B cell (primary cell): ENCODE data around the gene SH3GLB2. TPM values are rescaled to one million over a fixed set of nuclear protein-coding genes. Genes with fewer than 3 reads are reported as not detected.

ENCODE experiments used
- ATAC-seq: fragments of 200-7000 bp; cut with Tn5 transposase; one replicate; pipeline ENCODE4 v1.10.0; 2021; ENCODE audit warnings: low read depth, mild to moderate bottlenecking, moderate number of reproducible peaks, moderate library complexity
- CTCF ChIA-PET: fragments of 350-600 bp; sonication (Branson Sonifier 250); formaldehyde crosslinking; loops from one replicate; lab custom pipeline; 2021; ENCODE audit warnings: antibody characterized with exemption, inconsistent platforms; lab: Charles Lee
- POLR2A ChIA-PET: fragments of 350-600 bp; sonication (Branson Sonifier 250); formaldehyde crosslinking; loops from one replicate; lab custom pipeline; 2021; ENCODE audit warnings: antibody characterized with exemption; lab: Charles Lee
- DNase-seq: peaks from one replicate; pipeline ENCODE4 v3.0.0; 2013
- H2AFZ ChIP-seq: 2 replicates; pipeline ENCODE4 v1.6.1; 2012; ENCODE audit warnings: mild to moderate bottlenecking, low read depth, low read length; ENCODE audit not compliant: insufficient read depth, poor library complexity, severe bottlenecking
- H3K27ac ChIP-seq, 2 donors: 1 replicate in 1 of 2; 2 replicates in 1 of 2; pipeline ENCODE4 v1.5.1; 2012 to 2013; ENCODE audit warnings: low read length in 2 of 2, mild to moderate bottlenecking in 2 of 2, moderate library complexity in 1 of 2
- H3K27me3 ChIP-seq, 4 experiments: fragments of 200-600 bp in 1 of 4; sonication (generic) in 1 of 4; replicated peaks in 1 of 4; 1 replicate in 2 of 4; 2 replicates in 2 of 4; pipeline versions ENCODE4 v1.6.1 to v1.7.0; 2013 to 2016; ENCODE audit warnings: low read length in 3 of 4, mild to moderate bottlenecking in 2 of 4, mixed read lengths in 1 of 4, moderate library complexity in 1 of 4; ENCODE audit not compliant: insufficient read depth in 4 of 4, control insufficient read depth in 3 of 4; ENCODE audit errors: control extremely low read depth in 1 of 4
- H3K36me3 ChIP-seq, 2 experiments: replicated peaks in 1 of 2; 1 replicate in 1 of 2; 2 replicates in 1 of 2; pipeline versions ENCODE4 v1.6.1 to v1.7.1; 2013; ENCODE audit warnings: low read length in 1 of 2; ENCODE audit not compliant: insufficient read depth in 2 of 2, control insufficient read depth in 1 of 2; ENCODE audit errors: control extremely low read depth in 1 of 2, extremely low read depth in 1 of 2
- H3K4me1 ChIP-seq, 2 donors: fragments of 200-600 bp in 1 of 2; sonication (generic) in 1 of 2; 1 replicate in 1 of 2; 2 replicates in 1 of 2; pipeline versions ENCODE4 v1.5.1 to v1.6.1; 2013 to 2017; ENCODE audit warnings: low read length in 2 of 2; ENCODE audit not compliant: control insufficient read depth in 2 of 2, insufficient read depth in 2 of 2
- H3K4me2 ChIP-seq: replicated peaks from 2 replicates; pipeline ENCODE3; 2012; ENCODE audit warnings: mild to moderate bottlenecking, low read depth, low read length; ENCODE audit not compliant: poor library complexity, severe bottlenecking
- H3K4me3 ChIP-seq, 5 experiments: fragments of 200-600 bp in 1 of 5; sonication (generic) in 1 of 5; 1 replicate in 3 of 5; 2 replicates in 2 of 5; pipeline versions ENCODE4 v1.5.1 to v1.7.0; 2011 to 2016; ENCODE audit warnings: low read length in 4 of 5, mild to moderate bottlenecking in 4 of 5, low read depth in 2 of 5, control low read depth in 1 of 5, moderate library complexity in 1 of 5; ENCODE audit not compliant: insufficient read depth in 1 of 5; ENCODE audit errors: control extremely low read depth in 1 of 5, extremely low read depth in 1 of 5
- H3K79me2 ChIP-seq: fragments of 200-600 bp; sonication (generic); one replicate; pipeline ENCODE4 v1.6.0; 2016; ENCODE audit warnings: low read length; ENCODE audit not compliant: control insufficient read depth, insufficient read depth
- H3K9ac ChIP-seq: fragments of 200-600 bp; sonication (generic); 2 replicates; pipeline ENCODE4 v1.6.1; 2017; ENCODE audit warnings: mild to moderate bottlenecking, low read length, moderate library complexity
- H3K9me3 ChIP-seq, 3 donors: one replicate each; pipeline versions ENCODE4 v1.6.1 to v1.7.1; 2013; ENCODE audit warnings: low read length in 2 of 3; ENCODE audit not compliant: control insufficient read depth in 2 of 3, insufficient read depth in 1 of 3; ENCODE audit errors: control extremely low read depth in 1 of 3
- H4K20me1 ChIP-seq: 2 replicates; pipeline ENCODE4 v1.6.0; 2012; ENCODE audit warnings: mild to moderate bottlenecking, low read length; ENCODE audit not compliant: insufficient read depth, control insufficient read depth, poor library complexity, severe bottlenecking
- H3K27ac Mint-ChIP-seq: one replicate; pipeline ENCODE4 v1.8.0; 2021; ENCODE audit warnings: mixed read lengths
- H3K27me3 Mint-ChIP-seq: one replicate; pipeline ENCODE4 v1.8.0; 2021; ENCODE audit warnings: mixed read lengths
- H3K4me1 Mint-ChIP-seq: one replicate; pipeline ENCODE4 v1.8.0; 2021; ENCODE audit warnings: mixed read lengths
- H3K4me3 Mint-ChIP-seq: one replicate; pipeline ENCODE4 v1.8.0; 2021; ENCODE audit warnings: mixed read lengths
- H3K9me3 Mint-ChIP-seq: one replicate; pipeline ENCODE4 v1.8.0; 2022; ENCODE audit warnings: mixed read lengths; ENCODE audit not compliant: insufficient read depth
- EZH2 ChIP-seq: IDR thresholded peaks from 2 replicates; pipeline ENCODE4 v1.6.1; 2012; ENCODE audit warnings: borderline replicate concordance, low read depth, mild to moderate bottlenecking, moderate library complexity, low read length; ENCODE audit not compliant: insufficient read depth, poor library complexity, severe bottlenecking
- WGBS: methylation state at CpG from one replicate; pipeline ENCODE4 v1.1.5; 2013; ENCODE audit warnings: missing lambda C conversion rate; ENCODE audit not compliant: insufficient coverage; 5-methylcytosine and 5-hydroxymethylcytosine counted together
- intact Hi-C: fragments of 100-400 bp; cut with micrococcal nuclease; formaldehyde crosslinking; loops from one replicate; pipeline ENCODE4 v1.10.0; 2022
- polyA plus RNA-seq: library from polyadenylated mRNA; depleted of rRNA; stranded (reverse); fragments of >200 nt; gene quantifications from 2 replicates; pipeline ENCODE4 v1.2.3, GENCODE V29; 2012
- total RNA-seq, 2 donors: library from RNA; stranded (reverse); fragments of 120-200 nt in 1 of 2; gene quantifications; 1 replicate in 1 of 2; 2 replicates in 1 of 2; pipeline versions ENCODE4 v1.2.3 to v1.2.4, GENCODE V29; 2013 to 2022
- TF ChIP-seq, protein P1 (sequence below): fragments of 200-600 bp; IDR thresholded peaks from one replicate; pipeline ENCODE4 v1.8.0; 2022; ENCODE audit warnings: antibody characterized with exemption, mild to moderate bottlenecking

The SH3GLB2 gene
- total and polyA plus RNA-seq, 2 donors (not counting 1 experiment from before 2014, with no cell fraction given): 110 to 176 TPM

DNA sequence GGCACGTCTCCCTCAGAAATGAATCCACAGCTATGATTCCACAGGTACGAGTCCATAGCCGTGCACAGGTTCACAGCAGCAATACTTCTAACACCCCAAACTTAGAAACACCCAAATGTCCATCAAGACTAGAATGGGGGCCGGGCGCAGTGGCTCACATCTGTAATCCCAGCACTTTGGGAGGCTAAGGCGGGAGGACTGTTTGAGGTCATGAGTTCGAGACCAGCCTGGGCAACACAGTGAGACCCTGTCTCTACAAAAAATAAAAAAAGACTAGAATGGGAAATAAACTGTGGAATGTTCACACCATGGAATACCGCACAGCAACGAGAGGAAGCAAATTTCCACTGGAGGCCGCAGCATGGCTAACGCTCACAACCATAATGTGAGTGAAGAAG is 48.5 kb upstream of the SH3GLB2 start:
- Histone ChIP-seq H3K27me3 (no peaks in the 10 kb centered on the region), H3K4me3 (no peak overlapping the region), H4K20me1 (no peaks in the 10 kb centered on the region), H2AFZ (no peak overlapping the region), H3K36me3 (no peaks in the 10 kb centered on the region), H3K79me2 (peaks cover 7% of the 10 kb centered on the region), H3K9me3 (no peaks in the 10 kb centered on the region), H3K4me1 (peaks cover 8 to 12% of the 10 kb centered on the region in 2 donors), H3K4me2 (no peak overlapping the region), H3K27ac (no peak overlapping the region), H3K9ac (no peak overlapping the region)
- WGBS: 99% methylated on average over 7 of the region's 11 CpGs
- TF ChIP-seq, protein P1, sequence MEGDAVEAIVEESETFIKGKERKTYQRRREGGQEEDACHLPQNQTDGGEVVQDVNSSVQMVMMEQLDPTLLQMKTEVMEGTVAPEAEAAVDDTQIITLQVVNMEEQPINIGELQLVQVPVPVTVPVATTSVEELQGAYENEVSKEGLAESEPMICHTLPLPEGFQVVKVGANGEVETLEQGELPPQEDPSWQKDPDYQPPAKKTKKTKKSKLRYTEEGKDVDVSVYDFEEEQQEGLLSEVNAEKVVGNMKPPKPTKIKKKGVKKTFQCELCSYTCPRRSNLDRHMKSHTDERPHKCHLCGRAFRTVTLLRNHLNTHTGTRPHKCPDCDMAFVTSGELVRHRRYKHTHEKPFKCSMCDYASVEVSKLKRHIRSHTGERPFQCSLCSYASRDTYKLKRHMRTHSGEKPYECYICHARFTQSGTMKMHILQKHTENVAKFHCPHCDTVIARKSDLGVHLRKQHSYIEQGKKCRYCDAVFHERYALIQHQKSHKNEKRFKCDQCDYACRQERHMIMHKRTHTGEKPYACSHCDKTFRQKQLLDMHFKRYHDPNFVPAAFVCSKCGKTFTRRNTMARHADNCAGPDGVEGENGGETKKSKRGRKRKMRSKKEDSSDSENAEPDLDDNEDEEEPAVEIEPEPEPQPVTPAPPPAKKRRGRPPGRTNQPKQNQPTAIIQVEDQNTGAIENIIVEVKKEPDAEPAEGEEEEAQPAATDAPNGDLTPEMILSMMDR: no peak
- no peak for TF ChIP-seq EZH2
- Mint-ChIP-seq H3K27ac (no peak overlapping the region), H3K27me3 (no peaks in the 10 kb centered on the region), H3K4me3 (no peak overlapping the region), H3K4me1 (peaks cover 16% of the 10 kb centered on the region), H3K9me3 (no peaks in the 10 kb centered on the region)
- ATAC-seq (no peak), DNase-seq (no peak)
- POLR2A ChIA-PET: interaction anchor here (0.6 kb wide), 1 partner anchor 1197 kb away, joined by 3 read pairs; no protein-coding TSS in a partner anchor
- CTCF ChIA-PET: interaction anchor here (1.1 kb wide), 1 partner anchor 66 kb away, joined by 3 read pairs; no protein-coding TSS in a partner anchor
- intact Hi-C loops: no loop called here

DNA sequence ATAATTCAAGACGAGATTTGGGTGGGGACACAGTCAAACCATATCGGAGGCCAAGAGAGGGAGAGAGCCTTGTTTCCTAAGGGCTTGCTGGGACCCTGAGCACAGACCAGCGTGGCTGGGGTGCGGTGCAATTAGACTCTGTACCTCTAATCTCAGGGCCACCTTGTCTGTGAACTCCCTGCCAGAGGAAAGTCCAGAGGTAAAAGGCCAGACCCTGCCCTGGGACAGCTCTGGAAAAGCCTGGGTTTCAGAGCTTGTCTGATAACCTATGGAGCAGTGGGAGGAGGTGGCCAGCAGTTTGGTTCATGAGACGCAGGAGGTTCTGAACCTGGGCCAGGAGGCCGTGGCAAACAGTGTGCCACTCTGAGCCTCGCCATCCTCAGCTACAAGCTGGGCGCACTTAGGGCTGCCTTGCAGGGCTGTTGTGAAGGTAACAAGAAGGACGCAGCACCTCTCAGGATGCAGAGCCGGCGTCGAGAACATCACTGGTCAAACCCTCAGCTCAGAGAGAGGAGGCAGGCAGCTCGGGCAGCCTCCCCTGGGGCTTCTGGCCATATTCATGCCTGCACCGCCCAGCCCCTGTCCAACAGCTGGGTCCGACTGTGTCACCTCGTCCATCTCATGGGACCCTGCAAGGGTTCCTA is 48.0 kb upstream of the SH3GLB2 start:
- Histone ChIP-seq H2AFZ (no peak overlapping the region), H3K79me2 (peaks cover 4% of the 10 kb centered on the region), H3K4me3 (no peak overlapping the region), H3K9me3 (no peaks in the 10 kb centered on the region), H4K20me1 (no peaks in the 10 kb centered on the region), H3K4me2 (no peak overlapping the region), H3K36me3 (no peaks in the 10 kb centered on the region), H3K27ac (no peak overlapping the region), H3K9ac (no peak overlapping the region), H3K27me3 (no peaks in the 10 kb centered on the region), H3K4me1 (peaks cover 6 to 14% of the 10 kb centered on the region in 2 donors)
- no peak overlapping the region for H3K4me3 Mint-ChIP-seq
- H3K27me3 Mint-ChIP-seq: no peaks in the 10 kb centered on the region
- no peaks in the 10 kb centered on the region for H3K9me3 Mint-ChIP-seq
- peaks cover 15% of the 10 kb centered on the region for H3K4me1 Mint-ChIP-seq
- DNase-seq: no peak
- ChIA-PET POLR2A (interaction anchor here (0.6 kb wide), 1 partner anchor 1197 kb away, joined by 3 read pairs; no protein-coding TSS in a partner anchor), CTCF (interaction anchor here (1.1 kb wide), 1 partner anchor 67 kb away, joined by 3 read pairs; no protein-coding TSS in a partner anchor)
- H3K27ac Mint-ChIP-seq: no peak overlapping the region
- no peak for ATAC-seq
- TF ChIP-seq, protein P1: no peak
- no peak for TF ChIP-seq EZH2
- 95% methylated on average over 16 of the region's 16 CpGs for WGBS
- intact Hi-C loops: no loop called here
